GM21717 (cell line): ENCODE measurements around the gene JAKMIP1.
"Not testable (repeated sequence)": the region's sequence is repeated elsewhere in the genome, so short reads cannot be mapped to it uniquely, and the experiment has no call there.

Experiments
- ATAC-seq: cut with Tn5 transposase; IDR thresholded peaks from one replicate; pipeline ENCODE4 v1.9.1; 2021; ENCODE audit warnings: mild to moderate bottlenecking, moderate library complexity; ENCODE audit not compliant: unreplicated experiment

The JAKMIP1 gene

DNA sequence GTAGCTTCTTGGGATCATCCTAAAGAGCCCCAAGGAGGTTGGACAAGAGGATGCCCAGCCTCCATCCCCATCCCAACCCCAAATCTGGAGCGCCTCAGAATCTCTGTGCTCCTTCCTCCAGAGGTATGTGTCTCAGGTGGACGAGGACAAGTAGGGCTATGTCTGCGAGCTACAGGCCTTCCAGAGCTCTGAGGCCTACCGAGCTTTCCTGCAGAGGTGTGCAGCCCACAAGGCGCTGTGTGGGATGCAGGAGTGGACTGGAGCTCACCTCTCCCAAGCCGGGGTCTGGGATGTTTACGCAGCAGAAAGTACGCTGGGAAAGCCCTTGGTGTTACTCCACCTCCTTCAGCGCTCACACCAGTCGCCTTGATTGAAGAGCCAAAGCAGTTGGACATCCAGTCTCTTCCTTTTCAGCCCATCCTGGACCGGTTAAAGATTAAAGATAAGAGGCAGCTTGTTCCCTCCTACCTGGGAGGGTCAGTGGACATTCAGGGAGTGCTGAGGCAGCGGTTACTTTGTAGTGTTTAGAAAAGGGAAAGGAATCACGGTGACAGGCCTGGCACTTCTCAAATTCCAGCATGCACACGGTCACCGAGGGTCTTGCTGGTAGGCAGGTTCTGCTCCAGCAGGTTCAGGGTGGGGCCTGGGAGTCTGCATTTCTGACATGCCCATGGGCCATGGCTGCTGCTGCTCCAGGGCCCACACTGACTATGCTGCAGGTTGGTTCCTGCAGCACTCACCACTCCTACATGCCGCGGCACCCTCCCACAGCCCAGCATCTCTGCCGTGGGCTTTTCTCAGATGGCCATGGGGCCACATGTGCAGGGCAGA is 29.5 kb upstream of the JAKMIP1 start:
- ATAC-seq: no peak

- ATAC-seq: no peak
Measured at GRCh38 chr4:6229095-6229494, 28.7 kb upstream of the JAKMIP1 start.

DNA sequence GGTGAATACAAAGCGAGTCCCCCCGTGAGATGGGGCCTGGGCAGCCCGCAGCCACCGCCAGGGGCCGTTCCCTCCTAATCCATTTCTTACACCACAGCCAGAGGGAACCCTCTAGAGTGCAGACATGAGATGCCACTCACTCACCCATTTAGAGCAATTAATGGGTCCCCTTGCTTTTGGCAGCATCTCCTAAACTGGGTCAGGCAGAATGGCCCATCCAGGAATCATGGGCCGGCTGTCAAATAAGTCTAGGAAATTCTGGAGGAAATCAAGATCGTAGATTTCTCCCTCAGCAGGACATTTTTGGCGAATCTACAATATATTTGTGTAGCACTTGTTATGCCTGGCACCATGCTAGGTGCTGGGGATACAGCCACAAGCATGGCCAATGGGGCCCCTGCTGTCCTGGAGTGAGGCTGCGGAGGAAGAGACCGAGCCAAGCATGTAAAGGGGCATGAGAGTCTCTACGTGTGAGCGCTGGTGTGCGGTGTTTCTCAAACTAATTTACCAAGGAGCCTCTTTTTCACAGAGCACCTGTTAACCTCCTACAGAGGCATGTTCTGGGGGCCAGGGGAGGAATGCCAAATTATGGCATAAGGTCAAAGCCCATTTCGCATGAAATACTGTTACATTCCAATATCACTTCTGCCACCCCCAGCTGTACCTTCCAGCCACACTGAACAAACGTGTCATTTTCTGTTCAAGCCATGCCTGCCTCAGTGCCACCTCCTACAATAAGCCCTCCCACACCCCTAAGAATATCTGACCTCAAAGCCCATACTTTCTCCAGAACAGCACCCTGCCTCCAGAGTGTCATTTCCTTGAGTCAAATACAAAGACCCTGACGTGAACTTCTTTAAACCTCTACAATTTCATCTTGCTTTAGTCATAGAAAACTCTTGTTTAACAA is 28.1 kb upstream of the JAKMIP1 start:
- no peak for ATAC-seq

GRCh38 chr4:6227412-6228157 is 27.2 kb upstream of the JAKMIP1 start:
- ATAC-seq: no peak

DNA sequence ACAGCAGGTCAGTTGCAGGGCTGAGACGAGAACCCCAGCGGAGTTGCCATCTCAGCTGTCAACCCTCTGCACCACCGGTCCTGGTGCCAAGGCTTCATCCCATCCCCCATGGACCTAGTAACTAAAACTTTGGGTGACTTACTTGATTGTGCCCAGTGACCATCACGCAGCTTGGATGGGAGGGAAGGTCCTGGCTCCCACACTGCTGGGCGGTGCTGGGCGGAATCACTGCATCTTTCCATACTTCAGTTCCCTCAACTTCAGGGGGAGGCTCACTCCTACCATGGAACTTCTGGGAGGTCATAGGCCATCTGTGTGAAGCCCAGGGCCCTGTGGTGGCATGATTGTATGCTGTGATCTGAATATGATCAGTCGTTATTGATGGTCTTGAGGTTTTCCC is 26.2 kb upstream of the JAKMIP1 start:
- no peak for ATAC-seq

DNA sequence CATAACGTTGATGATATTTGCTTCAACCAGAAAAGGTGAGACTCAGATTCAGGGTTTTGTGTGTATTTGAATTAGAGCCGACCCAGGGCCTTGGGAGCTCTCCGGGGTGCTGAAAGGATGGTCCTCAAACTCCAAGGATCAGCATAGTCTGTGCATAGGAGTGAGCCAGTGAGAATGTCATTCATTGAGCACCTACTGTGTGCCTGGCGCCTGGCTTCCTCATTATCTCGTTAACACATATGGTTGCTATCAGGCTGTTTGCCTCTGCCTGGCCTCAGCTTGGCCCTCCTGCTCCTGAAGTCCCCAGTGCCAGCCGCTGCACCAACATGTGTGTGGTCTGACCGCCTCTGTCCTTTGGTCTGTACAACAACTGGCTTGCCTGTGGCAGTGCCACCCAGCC is 25.1 kb upstream of the JAKMIP1 start:
- ATAC-seq: no peak

- ATAC-seq: no peak
Measured at GRCh38 chr4:6224735-6225134, 24.4 kb upstream of the JAKMIP1 start.

GRCh38 chr4:6222761-6223292 is 22.5 kb upstream of the JAKMIP1 start:
- ATAC-seq: no peak

- ATAC-seq: no peak
Measured at GRCh38 chr4:6221851-6222760, 21.8 kb upstream of the JAKMIP1 start.

- ATAC-seq: no peak
Measured at GRCh38 chr4:6221301-6221850, 21.0 kb upstream of the JAKMIP1 start.

- peak; percentile 98 for ATAC-seq
Measured at GRCh38 chr4:6217716-6218381, 17.5 kb upstream of the JAKMIP1 start.

GRCh38 chr4:6216588-6216987 is 16.2 kb upstream of the JAKMIP1 start:
- ATAC-seq: no peak

- ATAC-seq: no peak
Measured at GRCh38 chr4:6209921-6210320, 9.6 kb upstream of the JAKMIP1 start.

GRCh38 chr4:6209291-6209690 is 8.9 kb upstream of the JAKMIP1 start:
- not testable (repeated sequence) for ATAC-seq

GRCh38 chr4:6208416-6208815 is 8.1 kb upstream of the JAKMIP1 start:
- ATAC-seq: no peak

DNA sequence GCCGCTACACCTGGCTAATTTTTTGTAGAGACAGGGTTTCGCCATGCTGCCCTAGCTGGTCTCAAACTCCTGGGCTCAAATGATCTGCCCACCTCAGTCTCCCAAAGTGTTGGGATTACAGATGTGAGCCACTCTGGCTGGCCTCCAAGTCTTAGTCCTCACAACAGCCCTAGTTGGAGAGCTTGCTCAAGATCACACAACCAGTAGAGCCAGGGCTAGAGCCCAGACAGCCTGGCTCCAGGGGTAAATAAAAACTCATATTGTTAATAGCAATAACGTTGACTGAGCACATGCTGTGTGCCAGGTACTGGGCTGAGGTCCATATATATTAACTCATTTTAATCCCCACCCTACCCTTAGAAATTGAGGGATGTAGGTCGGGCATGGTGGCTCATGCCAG is 7.3 kb upstream of the JAKMIP1 start:
- ATAC-seq: no peak

GRCh38 chr4:6206771-6207290 is 6.5 kb upstream of the JAKMIP1 start:
- no peak for ATAC-seq

- ATAC-seq: no peak
Measured at GRCh38 chr4:6205973-6206372, 5.6 kb upstream of the JAKMIP1 start.

- ATAC-seq: no peak
Measured at GRCh38 chr4:6205567-6205931, 5.2 kb upstream of the JAKMIP1 start.
